NCI-H2171 treated with DMSO at 0.1 percent for 48 hours (cell line): ENCODE results near the gene ARAP2.
A peak's percentile ranks its signal among the peaks of the same experiment; 100 is the strongest.

ENCODE experiments used
- DNase-seq: peaks from one replicate; lab custom pipeline; 2025; lab: John Stamatoyannopoulos, UW

Gene ARAP2

GRCh38 chr4:36042122-36042970 is 202.0 kb downstream of the ARAP2 start:
- DNase-seq: no peak

GRCh38 chr4:36041340-36041739 is 203.0 kb downstream of the ARAP2 start:
- no peak for DNase-seq

- no peak for DNase-seq
These were observed 205.3 kb downstream of the ARAP2 start for GRCh38 chr4:36039026-36039425.

DNA sequence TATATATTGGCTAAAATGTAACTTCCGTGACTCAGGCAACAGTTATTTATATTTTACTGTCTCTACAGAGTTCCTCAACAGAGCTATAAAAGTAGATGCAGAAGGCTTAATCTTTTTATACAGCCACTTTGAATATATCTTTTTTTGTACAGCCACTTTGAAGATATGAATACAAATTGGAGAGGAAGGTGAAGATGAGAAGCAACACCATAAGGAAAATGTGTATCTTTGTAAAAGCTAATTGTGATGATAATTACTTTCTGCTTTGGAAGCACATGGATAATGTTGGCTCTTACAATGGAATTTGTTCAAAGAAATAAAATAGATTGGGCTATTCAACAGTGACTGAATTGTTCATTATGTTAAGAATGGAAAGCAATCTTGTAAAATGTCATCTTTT is 205.8 kb downstream of the ARAP2 start:
- no peak for DNase-seq

GRCh38 chr4:36037127-36037526 is 207.2 kb downstream of the ARAP2 start:
- no peak for DNase-seq

- DNase-seq: no peak
These were observed 214.4 kb downstream of the ARAP2 start for GRCh38 chr4:36029951-36030350.

GRCh38 chr4:36027203-36027602 is 217.1 kb downstream of the ARAP2 start:
- DNase-seq: peak; percentile 0

DNA sequence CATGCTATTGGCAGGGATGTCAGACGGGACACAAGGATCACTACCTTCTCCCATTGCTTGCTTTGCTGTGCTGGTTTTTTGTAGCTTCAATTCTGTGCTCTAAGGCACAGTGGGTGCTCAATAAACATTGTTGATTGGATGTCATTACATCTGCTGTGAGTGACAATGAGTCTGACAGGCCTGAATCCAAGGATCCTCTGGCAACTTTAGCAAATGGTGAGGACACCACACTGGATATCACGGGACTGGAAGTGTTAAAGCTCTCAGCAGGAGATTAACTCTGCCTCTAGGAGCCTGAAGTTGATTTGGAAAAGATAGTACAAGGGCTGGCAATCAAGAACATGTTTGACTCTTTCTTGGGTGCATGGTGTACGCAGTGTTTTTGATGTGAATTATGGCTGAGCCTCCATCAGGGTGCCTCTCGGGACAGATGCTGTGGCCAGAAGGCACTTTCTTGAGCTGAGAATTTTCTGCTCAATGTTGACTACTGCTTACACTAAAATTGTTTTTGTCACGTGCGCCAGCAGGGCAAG is 217.9 kb downstream of the ARAP2 start:
- DNase-seq: no peak

GRCh38 chr4:36024901-36025660 is 219.2 kb downstream of the ARAP2 start:
- peak; percentile 13 for DNase-seq

- DNase-seq: no peak
These were observed 224.0 kb downstream of the ARAP2 start for GRCh38 chr4:36020351-36020750.
